ENCODE data around the gene TMEM117.

TMEM117 gene

DNA sequence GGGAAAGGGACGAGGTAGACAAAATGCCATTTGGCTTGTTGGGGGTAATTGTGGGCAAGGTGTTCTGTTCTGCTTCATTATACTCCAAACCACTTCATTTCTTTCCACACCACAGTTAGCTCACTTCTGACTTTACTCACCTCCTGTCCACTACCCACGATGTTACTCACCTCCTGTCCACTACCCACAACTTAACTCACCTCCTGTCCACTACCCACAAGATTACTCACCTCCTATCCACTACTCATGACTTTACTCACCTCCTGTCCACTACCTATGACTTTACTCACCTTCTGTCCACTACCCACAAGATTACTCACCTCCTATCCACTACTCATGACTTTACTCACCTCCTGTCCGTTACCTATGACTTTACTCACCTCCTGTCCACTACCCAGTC, 19.7 kb upstream of the TMEM117 start:
- DNase-seq (ENCODE audit: low read depth in 2 of 2) = no peak
- no peak overlapping the region for H3K4me3 ChIP-seq (replicated peaks in 1 of 2; ENCODE audit: low read depth in 2 of 2, low read length in 2 of 2)
- TF ChIP-seq, protein P1, sequence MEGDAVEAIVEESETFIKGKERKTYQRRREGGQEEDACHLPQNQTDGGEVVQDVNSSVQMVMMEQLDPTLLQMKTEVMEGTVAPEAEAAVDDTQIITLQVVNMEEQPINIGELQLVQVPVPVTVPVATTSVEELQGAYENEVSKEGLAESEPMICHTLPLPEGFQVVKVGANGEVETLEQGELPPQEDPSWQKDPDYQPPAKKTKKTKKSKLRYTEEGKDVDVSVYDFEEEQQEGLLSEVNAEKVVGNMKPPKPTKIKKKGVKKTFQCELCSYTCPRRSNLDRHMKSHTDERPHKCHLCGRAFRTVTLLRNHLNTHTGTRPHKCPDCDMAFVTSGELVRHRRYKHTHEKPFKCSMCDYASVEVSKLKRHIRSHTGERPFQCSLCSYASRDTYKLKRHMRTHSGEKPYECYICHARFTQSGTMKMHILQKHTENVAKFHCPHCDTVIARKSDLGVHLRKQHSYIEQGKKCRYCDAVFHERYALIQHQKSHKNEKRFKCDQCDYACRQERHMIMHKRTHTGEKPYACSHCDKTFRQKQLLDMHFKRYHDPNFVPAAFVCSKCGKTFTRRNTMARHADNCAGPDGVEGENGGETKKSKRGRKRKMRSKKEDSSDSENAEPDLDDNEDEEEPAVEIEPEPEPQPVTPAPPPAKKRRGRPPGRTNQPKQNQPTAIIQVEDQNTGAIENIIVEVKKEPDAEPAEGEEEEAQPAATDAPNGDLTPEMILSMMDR (IDR thresholded peaks at IDR 0.05; ENCODE audit: low read depth, low read length) = no peak

DNA sequence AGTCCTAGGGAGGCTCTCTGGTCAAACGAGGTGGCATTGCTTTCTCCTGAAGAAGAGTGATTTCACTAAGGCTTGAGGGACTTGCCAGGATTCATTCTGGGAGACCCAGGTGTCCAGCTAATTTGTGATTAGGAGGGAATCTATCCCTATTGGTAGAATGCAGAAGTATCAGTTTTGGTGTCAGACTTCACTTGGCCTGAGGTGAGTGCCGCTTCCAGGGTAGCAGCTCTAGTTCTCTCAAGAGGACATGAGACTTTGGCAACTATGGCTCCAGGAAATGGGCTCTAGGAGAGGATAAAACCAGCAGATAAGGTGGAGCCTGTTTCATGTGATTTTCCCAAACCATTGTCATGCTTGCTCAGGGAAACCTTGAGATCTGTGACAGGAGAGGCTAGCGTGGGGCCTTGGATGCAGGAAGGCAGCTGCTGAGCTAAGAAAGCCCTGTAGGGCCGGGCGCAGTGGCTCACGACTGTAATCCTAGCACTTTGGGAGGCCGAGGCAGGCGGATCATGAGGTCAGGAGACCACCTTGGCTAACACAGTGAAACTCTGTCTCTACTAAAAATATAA, 11.6 kb upstream of the TMEM117 start:
- H3K4me3 ChIP-seq (replicated peaks in 1 of 2; ENCODE audit: low read depth in 2 of 2, low read length in 2 of 2) = no peak overlapping the region
- DNase-seq (ENCODE audit: low read depth in 2 of 2) = no peak
- TF ChIP-seq, protein P1 (IDR thresholded peaks at IDR 0.05; ENCODE audit: low read depth, low read length) = no peak

DNA sequence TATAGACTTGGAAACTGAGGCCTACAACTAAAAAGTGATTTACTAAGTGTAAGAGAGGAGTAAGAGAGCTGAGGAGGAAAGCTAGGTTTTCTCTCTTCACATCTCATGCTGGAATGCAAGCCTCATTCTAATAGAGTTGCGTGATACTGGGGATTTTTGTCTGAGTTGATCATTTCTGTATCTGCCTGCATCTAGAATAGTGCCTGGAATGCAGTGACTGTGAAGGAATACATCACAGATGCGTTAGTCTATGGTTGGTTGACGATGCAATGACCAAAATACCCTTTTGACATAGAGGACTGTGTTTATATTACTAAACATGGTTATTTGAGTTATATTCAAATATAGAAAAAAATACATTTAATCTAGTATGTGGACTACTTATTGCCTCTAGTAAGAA, 9.2 kb upstream of the TMEM117 start:
- no peak for DNase-seq (ENCODE audit: low read depth in 2 of 2)
- H3K4me3 ChIP-seq (replicated peaks in 1 of 2; ENCODE audit: low read depth in 2 of 2, low read length in 2 of 2) = no peak overlapping the region
- TF ChIP-seq, protein P1 (IDR thresholded peaks at IDR 0.05; ENCODE audit: low read depth, low read length) = no peak

DNA sequence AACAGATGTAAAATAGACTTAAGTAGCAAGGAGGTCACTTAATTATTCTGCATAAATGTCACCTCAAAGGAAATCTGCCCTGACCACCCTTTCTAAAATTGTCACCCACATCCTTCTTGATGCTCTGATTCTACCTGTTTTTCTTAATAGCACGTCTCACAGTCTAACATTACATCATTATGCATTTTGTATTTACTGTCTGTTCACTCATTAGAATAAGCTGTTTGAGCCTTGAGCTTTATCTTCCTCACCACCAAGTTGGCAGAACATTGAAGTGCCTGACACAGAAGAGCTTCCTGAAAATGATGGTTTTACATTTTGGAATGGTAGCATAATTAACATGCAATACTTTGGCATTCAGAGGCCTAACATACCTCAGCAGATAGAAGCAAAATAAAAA, 8.8 kb upstream of the TMEM117 start:
- H3K4me3 ChIP-seq (replicated peaks in 1 of 2; ENCODE audit: low read depth in 2 of 2, low read length in 2 of 2) = no peak overlapping the region
- TF ChIP-seq, protein P1 (IDR thresholded peaks at IDR 0.05; ENCODE audit: low read depth, low read length) = no peak
- DNase-seq (ENCODE audit: low read depth in 2 of 2) = peak in 1 of 2 donors; percentile 31

DNA sequence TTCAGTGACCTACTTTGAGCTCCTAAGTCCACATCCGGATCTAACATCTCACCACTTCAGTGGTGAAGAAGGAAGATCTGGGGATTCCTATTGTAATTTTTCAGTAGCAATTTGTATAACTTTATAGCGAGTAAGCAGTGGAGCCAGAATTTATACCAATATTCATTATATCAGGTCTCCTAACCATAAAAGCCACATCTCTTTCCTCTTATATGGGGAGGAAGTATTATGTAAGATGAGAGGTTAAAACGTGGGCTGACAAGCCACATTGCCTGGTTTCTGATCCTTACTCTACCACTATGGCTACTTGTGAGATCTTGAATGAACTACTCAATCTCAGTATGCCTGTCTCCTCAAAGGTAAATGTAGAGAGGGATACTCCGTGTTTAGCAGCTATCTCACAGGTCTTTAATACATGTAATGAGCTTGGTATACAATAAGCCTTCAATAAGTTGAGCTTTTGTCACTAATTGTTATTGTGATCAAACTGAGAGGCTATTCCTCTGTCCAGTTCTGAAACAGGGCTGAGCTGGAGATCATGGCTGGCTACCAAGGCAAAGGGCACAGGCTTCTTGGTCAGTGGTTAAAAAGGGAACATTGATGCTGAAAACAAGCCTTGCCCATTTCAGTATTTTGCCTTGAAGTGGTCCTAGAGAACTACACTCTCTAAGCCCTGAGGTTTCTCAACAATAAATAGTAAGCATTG, 3.3 kb upstream of the TMEM117 start:
- no peak overlapping the region for H3K4me3 ChIP-seq (replicated peaks in 1 of 2; ENCODE audit: low read depth in 2 of 2, low read length in 2 of 2)
- DNase-seq (ENCODE audit: low read depth in 2 of 2) = no peak
- TF ChIP-seq, protein P1 (IDR thresholded peaks at IDR 0.05; ENCODE audit: low read depth, low read length) = no peak

DNA sequence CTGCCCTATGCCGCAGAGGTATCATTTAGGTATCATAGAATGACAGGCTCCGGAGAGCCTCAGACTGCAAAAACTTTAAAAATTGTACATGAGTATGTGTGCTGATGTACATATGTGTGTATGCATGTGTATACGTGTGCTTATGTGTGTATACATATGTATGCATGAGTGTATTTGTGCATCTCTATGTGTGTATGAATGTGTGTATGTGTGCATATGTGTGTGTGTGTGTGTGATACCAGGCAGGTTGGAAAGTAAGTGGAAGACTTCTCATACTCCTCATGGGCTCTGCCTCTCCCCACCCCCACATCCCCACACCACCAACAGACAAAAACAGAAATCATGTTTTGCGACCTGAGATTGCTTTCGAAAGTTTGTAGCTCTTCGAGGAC, 621 bp upstream of the TMEM117 start:
- peak overlapping the region; percentile 35 to 67 for H3K4me3 ChIP-seq (replicated peaks in 1 of 2; ENCODE audit: low read depth in 2 of 2, low read length in 2 of 2)
- TF ChIP-seq, protein P1 (IDR thresholded peaks at IDR 0.05; ENCODE audit: low read depth, low read length) = no peak
- DNase-seq (ENCODE audit: low read depth in 2 of 2) = peak in 1 of 2 donors; percentile 18
